Mesenchymal stem cell (in vitro differentiated cells and primary cell): Measurements from ENCODE around the gene TRIM15.

Experiments
- DNase-seq: peaks from one replicate; pipeline ENCODE4 v3.0.0-alpha.2; 2013
- H2AFZ ChIP-seq: one replicate; pipeline ENCODE4 v1.6.1; 2013; ENCODE audit warnings: low read depth, mild to moderate bottlenecking, control low read depth, inconsistent platforms, low read length, moderate library complexity
- H2AK5ac ChIP-seq: 2 replicates; pipeline ENCODE4 v1.6.1; 2013; ENCODE audit warnings: low read length, moderate library complexity, mild to moderate bottlenecking, inconsistent platforms; ENCODE audit not compliant: severe bottlenecking
- H2BK120ac ChIP-seq: one replicate; pipeline ENCODE4 v1.6.1; 2013; ENCODE audit warnings: low read depth, mild to moderate bottlenecking, inconsistent platforms, low read length, moderate library complexity
- H2BK12ac ChIP-seq, 2 experiments: one replicate each; pipeline ENCODE4 v1.6.1; 2013; ENCODE audit warnings: inconsistent platforms in 2 of 2, low read length in 2 of 2, mild to moderate bottlenecking in 2 of 2, moderate library complexity in 2 of 2, control low read depth in 1 of 2
- H2BK15ac ChIP-seq: one replicate; pipeline ENCODE4 v1.6.1; 2013; ENCODE audit warnings: mild to moderate bottlenecking, low read depth, inconsistent platforms; ENCODE audit not compliant: poor library complexity, severe bottlenecking
- H2BK5ac ChIP-seq: 2 replicates; pipeline ENCODE4 v1.6.1; 2013; ENCODE audit warnings: low read depth, mild to moderate bottlenecking, low read length, control low read depth, inconsistent platforms; ENCODE audit not compliant: poor library complexity, severe bottlenecking
- H3K14ac ChIP-seq, 2 experiments: one replicate each; pipeline ENCODE4 v1.6.1; 2013; ENCODE audit warnings: inconsistent platforms in 2 of 2, low read length in 2 of 2, control low read depth in 1 of 2, mild to moderate bottlenecking in 1 of 2, moderate library complexity in 1 of 2
- H3K18ac ChIP-seq, 2 experiments: one replicate each; pipeline ENCODE4 v1.6.1; 2013; ENCODE audit warnings: inconsistent platforms in 2 of 2, low read length in 2 of 2, control low read depth in 1 of 2, low read depth in 1 of 2, mild to moderate bottlenecking in 1 of 2
- H3K23ac ChIP-seq, 2 experiments: one replicate each; pipeline ENCODE4 v1.6.1; 2013; ENCODE audit warnings: inconsistent platforms in 2 of 2, low read length in 2 of 2, mild to moderate bottlenecking in 2 of 2, moderate library complexity in 2 of 2, control low read depth in 1 of 2
- H3K27ac ChIP-seq: 2 replicates; pipeline ENCODE4 v1.5.1; 2013; ENCODE audit warnings: mild to moderate bottlenecking, moderate library complexity, low read length, control low read depth, inconsistent platforms; ENCODE audit not compliant: poor library complexity, severe bottlenecking
- H3K27me3 ChIP-seq, 2 experiments: 2 replicates each; pipeline versions ENCODE4 v1.6.1 to v1.7.0; 2013; ENCODE audit warnings: low read length in 2 of 2, mild to moderate bottlenecking in 2 of 2, moderate library complexity in 2 of 2, control low read depth in 1 of 2, inconsistent platforms in 1 of 2; ENCODE audit not compliant: control insufficient read depth in 1 of 2, insufficient read depth in 1 of 2
- H3K36me3 ChIP-seq, 2 experiments: 2 replicates each; pipeline versions ENCODE4 v1.6.1 to v1.7.0; 2013; ENCODE audit warnings: low read length in 2 of 2, control low read depth in 1 of 2, inconsistent platforms in 1 of 2, low read depth in 1 of 2, mild to moderate bottlenecking in 1 of 2; ENCODE audit not compliant: insufficient read depth in 2 of 2, control insufficient read depth in 1 of 2
- H3K4ac ChIP-seq, 2 experiments: one replicate each; pipeline ENCODE4 v1.6.1; 2013; ENCODE audit warnings: inconsistent platforms in 2 of 2, low read length in 2 of 2, mild to moderate bottlenecking in 2 of 2, moderate library complexity in 2 of 2, control low read depth in 1 of 2, low read depth in 1 of 2
- H3K4me1 ChIP-seq: 2 replicates; pipeline ENCODE4 v1.6.1; 2013; ENCODE audit warnings: low read depth, low read length, control low read depth; ENCODE audit not compliant: control insufficient read depth, insufficient read depth
- H3K4me2 ChIP-seq: 2 replicates; pipeline ENCODE4 v1.6.1; 2013; ENCODE audit warnings: low read length, mild to moderate bottlenecking, inconsistent platforms; ENCODE audit not compliant: poor library complexity, severe bottlenecking
- H3K4me3 ChIP-seq, 2 experiments: 2 replicates each; pipeline versions ENCODE4 v1.5.1 to v1.7.0; 2013; ENCODE audit warnings: low read length in 2 of 2, mild to moderate bottlenecking in 2 of 2, control low read depth in 1 of 2, low read depth in 1 of 2; ENCODE audit not compliant: insufficient read depth in 1 of 2
- H3K79me1 ChIP-seq: replicated peaks from 2 replicates; pipeline ENCODE4 v1.6.1; 2013; ENCODE audit warnings: mild to moderate bottlenecking, control low read depth, low read length, inconsistent platforms; ENCODE audit not compliant: poor library complexity, severe bottlenecking
- H3K9ac ChIP-seq: 2 replicates; pipeline ENCODE4 v1.7.0; 2013; ENCODE audit warnings: mild to moderate bottlenecking, low read length, moderate library complexity
- H3K9me3 ChIP-seq: 2 replicates; pipeline ENCODE4 v1.7.0; 2013; ENCODE audit warnings: mild to moderate bottlenecking, low read length; ENCODE audit not compliant: control insufficient read depth
- H4K8ac ChIP-seq: one replicate; pipeline ENCODE4 v1.6.1; 2013; ENCODE audit warnings: inconsistent platforms, mild to moderate bottlenecking, low read length, moderate library complexity
- H4K91ac ChIP-seq: one replicate; pipeline ENCODE4 v1.6.1; 2013; ENCODE audit warnings: mild to moderate bottlenecking, low read length, inconsistent platforms
- WGBS: methylation state at CpG from one replicate; pipeline ENCODE4 v1.1.7; 2013; ENCODE audit warnings: mixed read lengths; 5-methylcytosine and 5-hydroxymethylcytosine counted together

TRIM15 gene

DNA sequence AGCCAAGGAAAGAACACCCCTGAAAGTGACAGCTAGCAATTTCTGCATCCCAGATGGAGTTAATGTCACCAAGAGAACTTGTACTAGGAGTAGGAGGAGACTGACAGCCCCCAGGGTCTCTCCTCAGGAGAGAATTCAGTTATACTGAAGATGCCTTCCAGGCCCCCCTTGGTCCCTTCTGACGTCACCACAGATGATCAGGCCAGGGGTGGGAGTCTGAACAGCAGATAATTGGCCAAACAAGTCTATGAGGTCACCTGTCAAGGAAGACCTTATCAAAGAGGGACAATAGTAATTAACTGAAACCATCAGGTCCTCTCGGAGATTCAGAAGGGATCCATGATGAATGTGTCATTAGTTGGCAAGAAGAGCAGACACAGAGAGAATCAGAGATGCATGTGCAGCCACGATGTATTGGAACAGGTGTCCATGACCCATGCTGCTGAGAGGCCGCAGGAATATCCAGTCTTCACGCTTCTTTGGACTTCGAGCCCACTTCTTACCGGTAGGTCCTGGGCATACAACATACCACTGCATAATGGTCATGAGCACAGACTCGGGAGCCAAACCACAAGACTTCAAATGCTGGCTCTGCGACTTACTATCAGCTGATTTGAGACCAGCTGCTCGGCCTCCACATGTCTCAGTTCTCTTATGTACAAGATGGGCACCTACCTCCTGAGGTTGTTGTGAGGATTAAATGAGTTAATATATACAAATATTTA lies 12.5 kb upstream of the TRIM15 start:
- no peak overlapping the region for H2AFZ ChIP-seq
- H3K79me1 ChIP-seq, result no peaks in the 10 kb centered on the region
- H4K8ac ChIP-seq, result no peak overlapping the region
- H3K9ac ChIP-seq, result no peak overlapping the region
- H2BK12ac ChIP-seq, result no peak overlapping the region
- no peak overlapping the region for H2BK5ac ChIP-seq
- H2BK120ac ChIP-seq, result no peak overlapping the region
- H3K27ac ChIP-seq, result no peak overlapping the region
- no peak overlapping the region for H3K4me3 ChIP-seq
- peaks cover 8% of the 10 kb centered on the region for H3K4me1 ChIP-seq
- no peak overlapping the region for H3K23ac ChIP-seq
- DNase-seq, result no peak
- H3K14ac ChIP-seq, result no peak overlapping the region
- H3K27me3 ChIP-seq, result peaks cover 0 to 39% of the 10 kb centered on the region in 2 experiments
- no peak overlapping the region for H2AK5ac ChIP-seq
- WGBS, result 86% methylated on average over 10 of the region's 10 CpGs
- no peak overlapping the region for H2BK15ac ChIP-seq
- no peaks in the 10 kb centered on the region for H3K36me3 ChIP-seq
- no peak overlapping the region for H4K91ac ChIP-seq
- no peaks in the 10 kb centered on the region for H3K9me3 ChIP-seq
- H3K4ac ChIP-seq, result no peak overlapping the region
- no peak overlapping the region for H3K18ac ChIP-seq
- H3K4me2 ChIP-seq, result no peak overlapping the region

DNA sequence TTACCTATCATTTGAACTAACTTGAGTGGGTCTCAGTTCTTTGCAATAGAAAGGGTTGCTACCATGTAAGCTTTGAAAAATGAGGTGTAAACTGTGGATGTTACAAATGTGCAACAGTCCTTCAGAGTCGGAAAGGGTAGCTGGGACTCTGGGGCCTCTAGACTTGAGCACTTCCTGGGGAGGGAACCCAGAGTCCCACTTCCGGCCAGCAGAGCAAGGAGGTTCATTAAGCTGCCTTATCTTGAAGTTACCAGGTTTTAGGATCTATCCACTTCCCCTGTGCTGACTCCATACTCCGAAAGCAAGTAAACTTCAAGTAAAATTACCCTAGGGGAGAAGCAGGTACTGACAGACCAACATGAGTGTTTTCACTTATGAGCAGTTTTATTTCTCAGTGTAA lies 11.8 kb upstream of the TRIM15 start:
- Histone ChIP-seq H3K27me3 (peaks cover 0 to 36% of the 10 kb centered on the region in 2 experiments), H3K4me2 (no peak overlapping the region), H2AK5ac (no peak overlapping the region), H2BK12ac (no peak overlapping the region), H3K36me3 (no peaks in the 10 kb centered on the region), H3K4me1 (peaks cover 11% of the 10 kb centered on the region), H2BK5ac (no peak overlapping the region), H2AFZ (no peak overlapping the region), H2BK120ac (no peak overlapping the region), H3K4ac (no peak overlapping the region), H4K8ac (no peak overlapping the region), H3K23ac (no peak overlapping the region), H3K9me3 (no peaks in the 10 kb centered on the region), H3K79me1 (no peaks in the 10 kb centered on the region), H3K18ac (no peak overlapping the region), H2BK15ac (no peak overlapping the region), H3K27ac (no peak overlapping the region), H3K9ac (no peak overlapping the region), H3K14ac (no peak overlapping the region), H4K91ac (no peak overlapping the region), H3K4me3 (no peak overlapping the region)
- 56% methylated on average over 2 of the region's 3 CpGs for WGBS
- DNase-seq, result no peak

DNA sequence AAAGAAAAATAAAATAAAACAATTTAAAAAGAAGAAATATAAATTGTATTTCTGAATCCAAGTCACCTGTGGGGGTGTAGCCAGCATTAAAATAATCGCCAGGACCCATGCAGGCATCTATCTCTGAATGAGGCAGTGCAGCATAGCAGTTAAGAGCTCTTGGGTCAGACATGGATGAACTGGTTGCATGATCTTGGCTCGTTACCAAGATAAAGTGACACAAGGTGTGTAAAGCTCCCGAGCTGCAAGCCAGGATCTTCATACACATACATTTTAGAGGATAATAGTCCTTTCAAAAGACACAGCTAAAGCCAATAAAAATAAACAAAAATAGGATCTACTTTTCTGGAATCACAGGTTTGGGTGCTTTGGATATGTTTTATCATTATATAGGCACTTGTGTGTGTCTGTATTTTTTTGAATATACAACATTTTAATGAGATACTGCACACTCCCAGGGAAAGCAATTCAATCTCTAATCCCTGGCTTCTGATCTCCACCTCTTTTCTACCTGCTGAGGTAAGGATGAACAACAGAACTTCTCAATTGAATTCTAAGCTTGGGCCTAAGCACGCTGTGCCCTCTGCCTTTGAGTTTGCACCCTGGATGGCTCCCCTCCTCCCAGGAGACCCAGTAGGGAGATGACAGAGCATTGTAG lies 11.2 kb upstream of the TRIM15 start:
- Histone ChIP-seq H2AK5ac (no peak overlapping the region), H3K27ac (no peak overlapping the region), H3K14ac (no peak overlapping the region), H3K9ac (no peak overlapping the region), H3K27me3 (peaks cover 0 to 30% of the 10 kb centered on the region in 2 experiments), H3K23ac (no peak overlapping the region), H2AFZ (no peak overlapping the region), H3K36me3 (no peaks in the 10 kb centered on the region), H3K18ac (no peak overlapping the region), H3K4me2 (no peak overlapping the region), H2BK12ac (no peak overlapping the region), H4K8ac (no peak overlapping the region), H4K91ac (no peak overlapping the region), H2BK5ac (no peak overlapping the region), H3K9me3 (no peaks in the 10 kb centered on the region), H3K79me1 (no peaks in the 10 kb centered on the region), H2BK120ac (no peak overlapping the region), H3K4ac (no peak overlapping the region), H3K4me1 (peaks cover 14% of the 10 kb centered on the region), H3K4me3 (no peak overlapping the region), H2BK15ac (no peak overlapping the region)
- DNase-seq, result no peak
- 77% methylated on average over 4 of the region's 4 CpGs for WGBS

DNA sequence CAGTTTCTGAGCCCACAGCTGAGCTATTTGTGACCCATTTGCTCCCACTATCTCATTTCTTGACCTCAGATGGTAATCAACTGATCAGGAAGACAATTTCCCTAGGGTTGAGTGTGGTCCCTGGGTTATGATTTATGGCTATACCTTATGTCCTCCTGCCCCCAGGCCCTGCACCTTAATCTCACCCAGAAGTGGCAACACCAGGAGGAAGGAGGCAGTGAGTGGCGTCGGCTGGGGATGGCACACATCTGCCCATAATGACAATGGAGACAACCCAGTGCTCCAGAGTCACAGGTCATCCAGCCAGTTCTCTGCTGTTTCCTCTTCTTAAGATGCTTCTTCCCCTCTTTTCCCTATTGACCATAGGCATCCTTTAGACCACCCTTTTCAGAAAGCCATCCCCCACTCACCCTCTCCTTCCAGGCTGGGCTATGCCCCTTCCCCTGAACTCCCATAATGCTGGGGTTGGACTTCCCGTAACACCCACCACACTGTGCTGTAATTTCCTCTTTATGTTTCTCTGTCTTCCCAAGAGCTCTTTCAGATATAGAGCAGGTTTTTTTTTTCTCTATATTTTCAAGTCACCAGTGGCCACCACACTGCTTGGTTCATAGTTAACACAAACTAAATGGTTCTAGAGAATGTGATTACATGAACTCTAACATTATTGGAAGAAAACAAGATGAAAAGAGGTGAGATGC lies 10.3 kb upstream of the TRIM15 start:
- Histone ChIP-seq H2AK5ac (no peak overlapping the region), H3K14ac (no peak overlapping the region), H3K4me1 (peaks cover 14% of the 10 kb centered on the region), H3K9ac (no peak overlapping the region), H2BK5ac (no peak overlapping the region), H3K9me3 (no peaks in the 10 kb centered on the region), H2BK12ac (no peak overlapping the region), H3K23ac (no peak overlapping the region), H3K79me1 (no peaks in the 10 kb centered on the region), H2BK120ac (no peak overlapping the region), H3K27ac (no peak overlapping the region), H3K4me3 (no peak overlapping the region), H3K18ac (no peak overlapping the region), H3K36me3 (no peaks in the 10 kb centered on the region), H4K8ac (no peak overlapping the region), H2AFZ (no peak overlapping the region), H3K4ac (no peak overlapping the region), H4K91ac (no peak overlapping the region), H3K4me2 (no peak overlapping the region), H3K27me3 (peaks cover 0 to 25% of the 10 kb centered on the region in 2 experiments), H2BK15ac (no peak overlapping the region)
- no peak for DNase-seq
- 95% methylated on average over 3 of the region's 3 CpGs for WGBS
